Neural cell (in vitro differentiated cells): ENCODE results near the gene CDC37L1. TPM values are rescaled to one million over a fixed set of nuclear protein-coding genes. Genes with fewer than 3 reads are reported as not detected.

Source experiments
- H2AFZ ChIP-seq: fragments of 200-600, 300-800 bp; sonication (generic), shearing (Covaris generic); 2 replicates; pipeline ENCODE4 v1.6.0; 2014; ENCODE audit warnings: low read depth, mild to moderate bottlenecking, antibody characterized with exemption, low read length, moderate library complexity
- H3F3A ChIP-seq: fragments of 200-600 bp; shearing (Covaris generic); 2 replicates; pipeline ENCODE4 v1.6.1; 2016; ENCODE audit warnings: mild to moderate bottlenecking, moderate library complexity, mixed read lengths, antibody characterized with exemption, low read length; ENCODE audit not compliant: insufficient read depth, poor library complexity, severe bottlenecking
- H3K27ac ChIP-seq: fragments of 200-600, 300-800 bp; sonication (generic), shearing (Covaris generic); 2 replicates; pipeline ENCODE4 v1.5.1; 2014; ENCODE audit warnings: mild to moderate bottlenecking, low read length, moderate library complexity
- H3K27me3 ChIP-seq: fragments of 300-800, 200-600 bp; sonication (generic), shearing (Covaris generic); 2 replicates; pipeline ENCODE4 v1.6.0; 2014; ENCODE audit warnings: mild to moderate bottlenecking, low read depth, low read length, moderate library complexity; ENCODE audit not compliant: insufficient read depth
- H3K36me3 ChIP-seq: fragments of 300-800, 200-600 bp; sonication (generic), shearing (Covaris generic); 2 replicates; pipeline ENCODE4 v1.5.1; 2014; ENCODE audit warnings: mild to moderate bottlenecking, antibody characterized with exemption, low read length, moderate library complexity; ENCODE audit not compliant: insufficient read depth
- H3K4me2 ChIP-seq: fragments of 300-800, 200-600 bp; sonication (generic), shearing (Covaris generic); 2 replicates; pipeline ENCODE4 v1.6.0; 2014; ENCODE audit warnings: mild to moderate bottlenecking, low read length
- H3K4me3 ChIP-seq: fragments of 300-800, 200-600 bp; sonication (generic), shearing (Covaris generic); 2 replicates; pipeline ENCODE4 v1.5.1; 2014; ENCODE audit warnings: mild to moderate bottlenecking, low read length, moderate library complexity
- H3K79me2 ChIP-seq: fragments of 200-600 bp; shearing (Covaris generic); replicated peaks from 2 replicates; pipeline ENCODE4 v1.6.0; 2014; ENCODE audit warnings: mild to moderate bottlenecking, low read length, moderate library complexity; ENCODE audit not compliant: insufficient read depth
- H3K9ac ChIP-seq: fragments of 300-800, 200-600 bp; sonication (generic), shearing (Covaris generic); 2 replicates; pipeline ENCODE4 v1.6.1; 2016; ENCODE audit warnings: mild to moderate bottlenecking, low read length, mixed read lengths
- H3K9me2 ChIP-seq: fragments of 200-600 bp; shearing (Covaris generic); 2 replicates; pipeline ENCODE4 v1.6.1; 2016; ENCODE audit warnings: mild to moderate bottlenecking, low read length, mixed read lengths; ENCODE audit not compliant: insufficient read depth
- H3K9me3 ChIP-seq: fragments of 200-600, 300-800 bp; sonication (generic), shearing (Covaris generic); 2 replicates; pipeline ENCODE4 v1.6.1; 2016; ENCODE audit warnings: mild to moderate bottlenecking, mixed run types, low read length, moderate library complexity, mixed read lengths
- H4K20me1 ChIP-seq: fragments of 200-600 bp; shearing (Covaris generic); 2 replicates; pipeline ENCODE4 v1.6.1; 2016; ENCODE audit warnings: mild to moderate bottlenecking, mixed run types; ENCODE audit not compliant: insufficient read depth
- EP300 ChIP-seq: fragments of 450-650 bp; conservative IDR thresholded peaks from 2 replicates; pipeline ENCODE4 v1.6.1; 2014; ENCODE audit warnings: antibody characterized with exemption, mild to moderate bottlenecking, moderate library complexity; ENCODE audit not compliant: poor library complexity, severe bottlenecking
- EZH2 ChIP-seq: fragments of 200-600, 300-800 bp; shearing (Covaris generic), sonication (generic); IDR thresholded peaks from 2 replicates; pipeline ENCODE4 v1.6.1; 2014; ENCODE audit warnings: antibody characterized with exemption, low read length, borderline replicate concordance, mild to moderate bottlenecking; ENCODE audit not compliant: insufficient read depth, poor library complexity, severe bottlenecking
- MXI1 ChIP-seq: fragments of 450-650 bp; conservative IDR thresholded peaks from 2 replicates; pipeline ENCODE4 v1.6.1; 2014; ENCODE audit warnings: antibody characterized with exemption, mild to moderate bottlenecking; ENCODE audit not compliant: poor library complexity, severe bottlenecking
- POLR2AphosphoS5 ChIP-seq: IDR thresholded peaks from 2 replicates; pipeline ENCODE4 v1.6.1; 2012
- RAD21 ChIP-seq: fragments of 450-650 bp; conservative IDR thresholded peaks from 2 replicates; pipeline ENCODE4 v1.6.1; 2014; ENCODE audit warnings: antibody characterized with exemption, mild to moderate bottlenecking, moderate library complexity
- SMC3 ChIP-seq: fragments of 450-650 bp; conservative IDR thresholded peaks from 2 replicates; pipeline ENCODE4 v1.6.1; 2014; ENCODE audit warnings: antibody characterized with exemption, mild to moderate bottlenecking, moderate library complexity; ENCODE audit not compliant: poor library complexity
- TAF1 ChIP-seq: IDR thresholded peaks from 2 replicates; pipeline ENCODE4 v1.6.1; 2012; ENCODE audit warnings: low read depth
- polyA plus RNA-seq: library from polyadenylated mRNA; depleted of rRNA; stranded (reverse); fragments of >200 nt; gene quantifications from 2 replicates; pipeline ENCODE4 v1.2.3, GENCODE V29; 2014
- TF ChIP-seq, protein P1 (sequence below): fragments of 450-650 bp; IDR thresholded peaks from 2 replicates; pipeline ENCODE4 v1.5.1; 2014; ENCODE audit warnings: antibody characterized with exemption, mild to moderate bottlenecking, moderate library complexity; ENCODE audit not compliant: poor library complexity, severe bottlenecking
- TF ChIP-seq, protein P2 (sequence below): IDR thresholded peaks from 2 replicates; pipeline ENCODE4 v1.6.1; 2012; ENCODE audit warnings: borderline replicate concordance

CDC37L1 gene
- polyA plus RNA-seq, 1 donor from 2014 or later, result 34.7 TPM

DNA sequence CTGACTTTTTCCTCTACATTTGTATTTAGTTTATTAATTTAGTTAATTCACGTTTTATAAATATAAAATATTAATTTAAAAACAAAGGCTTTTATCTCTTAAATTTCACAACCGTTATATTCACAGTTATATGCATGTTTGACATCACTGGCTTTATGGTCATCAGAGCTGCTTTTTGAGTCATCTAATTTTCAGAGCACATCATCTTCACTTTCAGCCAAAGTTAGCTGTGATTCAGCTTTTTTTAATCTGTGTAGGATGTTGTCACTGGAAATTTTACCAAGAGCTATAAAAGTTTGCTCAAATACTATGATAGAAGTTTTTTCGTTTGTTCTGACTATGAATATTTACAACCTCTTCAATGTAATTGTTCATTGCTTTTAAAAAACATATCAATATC, 12.4 kb downstream of the CDC37L1 start:
- no peaks in the 10 kb centered on the region for H3K36me3 ChIP-seq
- no peak overlapping the region for H3K4me3 ChIP-seq
- no peak overlapping the region for H3K9ac ChIP-seq
- H4K20me1 ChIP-seq, result no peaks in the 10 kb centered on the region
- H3K4me2 ChIP-seq, result no peak overlapping the region
- TF ChIP-seq SMC3 (no peak), TAF1 (no peak), POLR2AphosphoS5 (no peak), EZH2 (no peak), EP300 (no peak), MXI1 (no peak), RAD21 (no peak)
- TF ChIP-seq, protein P1, sequence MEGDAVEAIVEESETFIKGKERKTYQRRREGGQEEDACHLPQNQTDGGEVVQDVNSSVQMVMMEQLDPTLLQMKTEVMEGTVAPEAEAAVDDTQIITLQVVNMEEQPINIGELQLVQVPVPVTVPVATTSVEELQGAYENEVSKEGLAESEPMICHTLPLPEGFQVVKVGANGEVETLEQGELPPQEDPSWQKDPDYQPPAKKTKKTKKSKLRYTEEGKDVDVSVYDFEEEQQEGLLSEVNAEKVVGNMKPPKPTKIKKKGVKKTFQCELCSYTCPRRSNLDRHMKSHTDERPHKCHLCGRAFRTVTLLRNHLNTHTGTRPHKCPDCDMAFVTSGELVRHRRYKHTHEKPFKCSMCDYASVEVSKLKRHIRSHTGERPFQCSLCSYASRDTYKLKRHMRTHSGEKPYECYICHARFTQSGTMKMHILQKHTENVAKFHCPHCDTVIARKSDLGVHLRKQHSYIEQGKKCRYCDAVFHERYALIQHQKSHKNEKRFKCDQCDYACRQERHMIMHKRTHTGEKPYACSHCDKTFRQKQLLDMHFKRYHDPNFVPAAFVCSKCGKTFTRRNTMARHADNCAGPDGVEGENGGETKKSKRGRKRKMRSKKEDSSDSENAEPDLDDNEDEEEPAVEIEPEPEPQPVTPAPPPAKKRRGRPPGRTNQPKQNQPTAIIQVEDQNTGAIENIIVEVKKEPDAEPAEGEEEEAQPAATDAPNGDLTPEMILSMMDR, result no peak
- TF ChIP-seq, protein P2, sequence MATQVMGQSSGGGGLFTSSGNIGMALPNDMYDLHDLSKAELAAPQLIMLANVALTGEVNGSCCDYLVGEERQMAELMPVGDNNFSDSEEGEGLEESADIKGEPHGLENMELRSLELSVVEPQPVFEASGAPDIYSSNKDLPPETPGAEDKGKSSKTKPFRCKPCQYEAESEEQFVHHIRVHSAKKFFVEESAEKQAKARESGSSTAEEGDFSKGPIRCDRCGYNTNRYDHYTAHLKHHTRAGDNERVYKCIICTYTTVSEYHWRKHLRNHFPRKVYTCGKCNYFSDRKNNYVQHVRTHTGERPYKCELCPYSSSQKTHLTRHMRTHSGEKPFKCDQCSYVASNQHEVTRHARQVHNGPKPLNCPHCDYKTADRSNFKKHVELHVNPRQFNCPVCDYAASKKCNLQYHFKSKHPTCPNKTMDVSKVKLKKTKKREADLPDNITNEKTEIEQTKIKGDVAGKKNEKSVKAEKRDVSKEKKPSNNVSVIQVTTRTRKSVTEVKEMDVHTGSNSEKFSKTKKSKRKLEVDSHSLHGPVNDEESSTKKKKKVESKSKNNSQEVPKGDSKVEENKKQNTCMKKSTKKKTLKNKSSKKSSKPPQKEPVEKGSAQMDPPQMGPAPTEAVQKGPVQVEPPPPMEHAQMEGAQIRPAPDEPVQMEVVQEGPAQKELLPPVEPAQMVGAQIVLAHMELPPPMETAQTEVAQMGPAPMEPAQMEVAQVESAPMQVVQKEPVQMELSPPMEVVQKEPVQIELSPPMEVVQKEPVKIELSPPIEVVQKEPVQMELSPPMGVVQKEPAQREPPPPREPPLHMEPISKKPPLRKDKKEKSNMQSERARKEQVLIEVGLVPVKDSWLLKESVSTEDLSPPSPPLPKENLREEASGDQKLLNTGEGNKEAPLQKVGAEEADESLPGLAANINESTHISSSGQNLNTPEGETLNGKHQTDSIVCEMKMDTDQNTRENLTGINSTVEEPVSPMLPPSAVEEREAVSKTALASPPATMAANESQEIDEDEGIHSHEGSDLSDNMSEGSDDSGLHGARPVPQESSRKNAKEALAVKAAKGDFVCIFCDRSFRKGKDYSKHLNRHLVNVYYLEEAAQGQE, result no peak
- H2AFZ ChIP-seq, result no peak overlapping the region
- peaks cover 10% of the 10 kb centered on the region for H3K79me2 ChIP-seq
- H3K27ac ChIP-seq, result no peak overlapping the region
- H3K27me3 ChIP-seq, result no peaks in the 10 kb centered on the region
- H3F3A ChIP-seq, result no peaks in the 10 kb centered on the region
- H3K9me2 ChIP-seq, result no peaks in the 10 kb centered on the region
- H3K9me3 ChIP-seq, result no peaks in the 10 kb centered on the region

- Histone ChIP-seq H2AFZ (no peak overlapping the region), H4K20me1 (no peaks in the 10 kb centered on the region), H3F3A (no peaks in the 10 kb centered on the region), H3K27me3 (no peaks in the 10 kb centered on the region), H3K27ac (no peak overlapping the region), H3K4me2 (no peak overlapping the region), H3K36me3 (peaks cover 10% of the 10 kb centered on the region), H3K79me2 (no peaks in the 10 kb centered on the region), H3K9ac (no peak overlapping the region), H3K9me3 (no peaks in the 10 kb centered on the region), H3K4me3 (no peak overlapping the region), H3K9me2 (no peaks in the 10 kb centered on the region)
- TF ChIP-seq EP300 (no peak), MXI1 (no peak), RAD21 (no peak), EZH2 (no peak), POLR2AphosphoS5 (no peak)
- TF ChIP-seq, protein P1, result no peak
Measured at GRCh38 chr9:4700091-4700490, 20.7 kb downstream of the CDC37L1 start.
